GM12891 (cell line): Measurements from ENCODE around the gene NLRP6.

Experiments
- POLR2A ChIP-seq: IDR thresholded peaks from 2 replicates; pipeline ENCODE4 v1.6.1; 2011; ENCODE audit warnings: low read depth, low read length, control low read depth
- POLR2AphosphoS5 ChIP-seq: IDR thresholded peaks from 2 replicates; pipeline ENCODE4 v1.6.1; 2011; ENCODE audit warnings: low read depth, low read length, control low read depth
- SPI1 ChIP-seq: IDR thresholded peaks from 2 replicates; pipeline ENCODE4 v1.6.1; 2011; ENCODE audit warnings: low read depth, low read length, control low read depth
- TAF1 ChIP-seq: IDR thresholded peaks from 2 replicates; pipeline ENCODE4 v1.6.1; 2011; ENCODE audit warnings: low read depth, low read length, control low read depth

DNA sequence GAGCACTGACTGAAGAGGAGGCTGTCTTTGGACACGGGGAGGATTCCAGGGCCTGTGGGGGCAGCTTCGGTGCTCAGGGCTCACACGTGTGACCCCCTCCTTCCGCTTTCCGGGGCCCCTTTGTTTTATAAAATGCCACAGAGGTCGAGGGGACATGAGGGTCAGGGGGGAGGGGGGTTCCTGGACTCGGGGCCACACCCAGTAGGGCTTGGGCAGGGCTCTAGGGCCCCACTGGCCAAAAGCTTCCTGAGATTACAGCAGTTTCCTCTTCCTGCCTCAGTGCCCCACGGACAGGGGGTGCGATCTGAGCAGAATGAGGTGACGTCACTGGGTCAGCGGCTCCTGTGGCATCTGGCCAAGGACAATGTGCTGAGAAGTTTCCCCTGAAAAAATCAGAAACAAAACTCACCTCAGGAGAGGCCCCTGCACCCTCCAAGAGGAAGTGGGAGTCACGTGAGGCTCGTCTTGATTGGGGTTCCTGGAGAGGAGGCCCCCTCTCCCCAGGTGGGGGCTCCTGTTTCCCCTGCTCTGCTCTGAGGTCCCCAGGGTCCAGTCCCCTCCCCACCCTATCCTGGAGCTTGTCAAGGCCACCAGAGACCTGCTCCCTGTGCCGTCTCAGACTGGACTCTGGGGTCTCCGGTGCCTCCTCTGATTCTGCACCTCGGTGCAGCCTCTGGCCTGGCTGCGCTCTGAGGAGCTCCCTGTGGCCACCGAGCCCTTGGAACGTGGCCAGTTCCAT lies 48.8 kb downstream of the NLRP6 start:
- TF ChIP-seq POLR2AphosphoS5 = no peak
- peak; percentile 41; the same call in 1 of the 2 replicates for TF ChIP-seq TAF1
- peak; percentile 47; the same call in 1 of the 2 replicates for TF ChIP-seq POLR2A
- peak; percentile 95 for TF ChIP-seq SPI1
